Measurements from ENCODE around the gene TGM6.

DNA sequence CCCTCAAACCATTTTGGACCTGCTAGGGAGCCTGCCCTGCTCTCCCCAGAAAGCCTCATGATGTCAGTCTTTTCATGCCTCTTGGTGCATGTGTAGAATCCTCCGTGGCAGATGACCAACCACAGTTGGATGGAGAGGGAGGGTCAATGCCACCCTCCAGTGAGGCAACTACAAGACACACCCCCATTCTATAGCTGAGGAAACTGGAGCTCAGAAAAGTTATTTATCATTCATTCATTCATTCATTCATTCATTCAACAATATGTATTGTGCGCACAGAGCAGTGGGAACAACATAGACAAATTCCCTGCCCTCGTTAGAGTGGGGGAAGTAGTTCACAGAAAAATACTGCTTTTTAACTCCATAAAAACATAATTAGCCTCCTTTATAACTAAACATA lies 73.1 kb downstream of the TGM6 start:
- TF ChIP-seq POLR2A (IDR thresholded peaks at IDR 0.05) (no peak), CTCF (IDR thresholded peaks at IDR 0.05 in 8 of 11, conservative IDR thresholded peaks at IDR 0.05 in 3 of 11) (no peak)

Measured in spleen (tissue), 7 donors.